GM21737 (cell line): ENCODE data around the gene ITSN1.
"Not testable (repeated sequence)": the region's sequence is repeated elsewhere in the genome, so short reads cannot be mapped to it uniquely, and the experiment has no call there.

Experiments used
- ATAC-seq: cut with Tn5 transposase; IDR thresholded peaks from one replicate; pipeline ENCODE4 v1.9.1; 2021; ENCODE audit warnings: mild to moderate bottlenecking, moderate library complexity; ENCODE audit not compliant: unreplicated experiment

The ITSN1 gene

DNA sequence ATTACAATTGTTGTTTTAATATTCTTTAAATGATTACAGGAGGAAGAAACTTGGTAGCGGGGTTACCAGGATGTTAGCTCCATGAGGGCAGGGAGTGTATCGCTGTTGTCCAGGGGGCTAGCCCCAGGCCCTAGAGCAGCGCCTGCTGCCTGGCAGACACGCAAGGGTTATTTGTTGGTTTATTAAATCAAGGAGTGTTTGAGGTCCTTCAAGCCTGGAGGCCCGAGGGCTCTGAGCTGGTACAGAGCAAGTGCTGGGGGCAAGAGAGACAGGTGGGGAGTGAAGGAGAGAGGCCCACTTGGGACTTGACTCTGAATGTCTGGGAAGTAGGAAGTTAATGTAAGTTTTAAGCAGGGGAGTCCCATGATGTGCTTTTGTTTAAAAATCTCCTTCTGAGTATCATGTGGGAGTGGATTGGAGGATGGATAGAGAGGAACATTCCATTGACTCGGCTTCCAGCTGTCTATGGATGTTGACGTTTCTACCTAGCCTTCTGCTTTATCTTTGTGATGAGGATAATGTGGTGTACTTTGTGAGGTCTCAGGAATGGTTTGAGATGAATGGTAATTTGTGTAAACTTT, 8.7 kb downstream of the ITSN1 start:
- no peak for ATAC-seq

DNA sequence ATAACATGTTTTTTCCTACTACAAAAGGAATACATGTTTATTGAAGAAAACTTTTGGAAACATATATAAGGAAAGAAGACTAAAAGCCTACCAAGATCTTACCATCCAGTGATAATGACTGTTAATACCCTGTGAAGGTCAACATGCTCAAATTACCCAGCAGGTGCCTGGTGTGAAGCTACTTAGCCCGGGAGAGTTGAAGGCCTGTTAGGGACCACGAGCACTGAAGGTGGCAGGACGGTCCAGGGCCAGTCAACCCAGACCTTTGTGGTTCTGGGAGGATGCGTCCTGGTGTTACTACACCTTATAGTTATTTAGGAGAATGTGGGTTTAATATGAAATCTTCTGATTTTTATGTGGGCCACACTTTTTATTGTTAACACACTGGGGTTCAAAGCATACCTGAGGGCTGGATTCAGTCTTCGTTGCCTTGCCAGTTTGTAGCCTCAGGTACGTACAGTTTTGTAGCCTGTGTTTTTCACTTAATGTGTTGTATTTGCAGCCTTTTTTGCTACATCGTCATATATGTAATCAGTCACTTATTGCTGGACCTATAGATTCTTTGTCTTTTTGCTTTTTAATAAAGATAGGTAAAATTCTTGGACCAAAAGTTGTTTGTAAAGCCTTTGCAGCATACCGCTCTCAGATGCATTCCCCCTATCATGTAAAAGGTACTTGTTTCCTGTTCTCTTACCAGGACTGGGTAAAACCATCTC, 9.8 kb downstream of the ITSN1 start:
- ATAC-seq = no peak

DNA sequence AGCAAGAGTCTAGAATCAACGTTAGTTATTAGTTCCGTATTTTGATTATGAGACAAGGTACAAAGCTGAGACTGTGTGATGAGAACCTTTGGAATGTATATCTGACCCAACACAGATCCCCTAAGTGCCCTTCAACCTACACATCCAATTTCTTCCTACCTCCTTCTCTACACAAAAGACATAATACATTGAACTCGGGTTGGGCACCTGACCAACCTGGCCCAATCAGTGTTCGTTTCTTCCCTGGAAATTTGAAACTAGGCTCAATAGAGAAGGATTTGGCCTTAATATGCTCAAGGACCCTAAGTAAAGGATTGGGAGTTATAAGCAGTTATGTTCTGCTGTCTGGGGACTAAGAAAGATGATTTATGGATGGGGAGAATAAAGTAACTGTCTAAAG, 12.1 kb downstream of the ITSN1 start:
- no peak for ATAC-seq

DNA sequence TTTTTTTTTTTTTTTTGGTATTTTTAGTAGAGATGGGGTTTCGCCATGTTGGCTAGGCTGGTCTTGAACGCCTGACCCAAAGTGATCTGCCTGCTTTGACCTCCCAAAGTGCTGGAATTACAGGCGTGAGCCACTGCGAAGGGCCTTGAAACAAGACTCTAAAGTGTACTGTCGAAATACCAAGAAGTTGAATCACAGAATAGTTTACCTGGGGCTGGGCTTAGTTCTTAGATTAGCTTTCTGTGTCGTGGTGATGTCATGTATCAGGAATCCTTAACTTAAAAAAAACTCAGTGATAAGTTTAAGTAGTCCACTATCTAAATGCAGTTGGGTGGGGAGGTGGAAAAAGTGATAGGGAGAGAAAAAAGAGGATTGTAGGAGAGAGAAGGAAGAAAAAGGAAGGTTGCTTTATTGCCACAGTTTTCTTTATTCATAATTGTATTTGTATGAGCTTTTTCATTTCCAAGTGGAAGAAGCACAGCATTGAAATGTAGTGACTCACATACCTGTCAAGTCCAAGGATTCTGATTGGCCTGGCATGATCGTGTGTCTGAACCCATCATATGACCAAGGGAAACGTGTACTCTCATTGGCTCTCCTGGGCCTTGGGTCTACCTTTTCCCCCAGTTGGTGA, 13.4 kb downstream of the ITSN1 start:
- no peak for ATAC-seq

DNA sequence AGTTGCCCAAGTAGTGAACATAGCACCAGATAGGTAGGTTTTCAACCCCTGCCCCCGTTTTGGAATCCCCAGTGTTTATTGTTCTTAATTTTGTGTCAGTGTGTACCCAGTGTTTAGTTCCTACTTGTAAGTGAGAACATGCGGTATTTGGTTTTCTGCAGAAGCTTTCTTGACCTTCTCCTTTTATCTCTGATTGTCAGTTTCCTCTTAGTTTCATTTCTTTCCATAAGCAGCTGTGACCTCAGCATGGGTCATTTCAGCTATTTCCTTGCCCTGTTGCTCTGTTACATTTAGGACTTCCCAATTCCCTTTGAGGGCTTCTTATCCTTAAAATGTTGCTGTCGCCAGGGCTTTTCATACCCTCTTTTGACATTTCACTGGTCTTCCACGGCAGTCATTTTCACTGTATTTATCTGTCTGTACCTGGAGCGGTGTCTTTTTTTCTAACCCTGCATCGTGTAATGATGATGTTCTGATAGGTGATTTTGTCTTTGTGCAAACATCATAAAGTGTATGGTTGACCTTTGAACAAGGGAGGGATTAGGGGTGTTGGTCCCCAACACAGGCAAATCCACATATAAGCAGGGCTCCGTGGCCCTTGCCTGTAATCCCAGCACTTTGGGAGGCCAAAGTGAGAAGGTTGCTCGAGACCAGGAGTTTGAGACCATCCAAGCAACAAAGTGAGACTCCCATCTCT, 15.0 kb downstream of the ITSN1 start:
- ATAC-seq = no peak

DNA sequence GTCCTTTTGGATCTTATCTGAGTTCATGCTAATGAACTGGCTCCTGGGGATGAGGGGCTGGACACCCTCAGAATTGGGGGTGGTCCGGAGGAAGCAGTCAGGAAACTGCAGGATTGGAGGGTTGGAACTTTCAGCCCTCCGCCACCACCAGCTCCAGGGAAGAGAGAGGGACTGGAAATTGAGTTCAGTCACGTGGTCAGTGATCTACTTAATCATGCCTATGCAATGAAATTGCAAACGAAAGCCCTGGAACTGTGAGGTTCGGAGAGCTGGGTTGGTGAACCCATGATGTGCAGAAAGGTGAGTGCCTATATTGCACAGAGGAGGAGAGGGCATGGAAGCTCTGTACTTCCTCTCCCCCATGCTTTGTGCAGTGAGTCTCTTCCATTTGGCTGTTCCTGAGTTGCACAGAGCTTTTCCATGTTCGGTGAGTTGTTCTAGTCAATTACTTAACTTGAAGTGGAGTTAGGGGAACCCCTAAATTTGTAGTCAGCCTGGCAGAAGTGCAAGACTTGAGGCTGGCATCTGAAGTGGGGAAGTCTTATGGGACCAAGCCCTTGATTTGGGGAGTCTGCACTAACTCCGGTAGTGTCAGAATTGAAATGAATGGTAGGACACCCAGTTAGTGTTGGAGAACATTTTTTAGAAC, 16.7 kb downstream of the ITSN1 start:
- ATAC-seq = no peak

DNA sequence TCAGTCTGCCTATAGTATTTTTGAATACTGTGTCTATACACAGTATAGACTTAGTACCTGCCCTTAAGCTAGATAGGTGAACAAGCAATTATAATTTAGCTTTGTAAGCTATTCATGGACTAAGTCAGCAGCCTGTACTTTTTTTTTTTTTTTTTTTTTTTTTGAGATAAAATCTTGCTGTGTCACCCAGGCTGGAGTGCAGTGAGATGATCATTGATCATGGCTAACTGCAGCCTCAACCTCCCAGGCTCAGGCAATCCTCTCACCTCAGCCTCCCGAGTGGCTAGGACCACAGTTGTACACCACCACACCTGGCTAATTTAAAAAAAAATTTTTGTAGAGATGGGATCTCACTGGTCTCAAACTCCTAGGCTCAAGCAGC, 17.3 kb downstream of the ITSN1 start:
- ATAC-seq = no peak

DNA sequence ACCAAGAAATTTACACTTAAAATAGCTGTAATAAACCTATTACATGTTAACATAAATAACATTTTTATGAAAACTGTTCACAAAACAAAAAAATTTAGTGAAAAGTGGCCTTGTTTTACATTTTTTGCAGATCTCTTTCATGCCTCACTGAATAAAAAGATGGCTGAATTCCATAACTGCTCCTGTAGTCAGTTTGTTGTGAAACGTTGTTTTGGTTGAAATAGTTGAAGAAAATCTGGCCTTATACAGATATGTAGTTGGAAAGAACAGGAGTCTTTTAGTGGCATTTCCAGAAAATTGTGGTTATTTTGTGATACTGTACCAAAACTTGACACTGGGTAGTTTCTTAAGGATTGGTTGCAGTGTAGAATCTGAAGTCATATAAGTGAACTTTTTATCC, 18.1 kb downstream of the ITSN1 start:
- ATAC-seq = no peak

DNA sequence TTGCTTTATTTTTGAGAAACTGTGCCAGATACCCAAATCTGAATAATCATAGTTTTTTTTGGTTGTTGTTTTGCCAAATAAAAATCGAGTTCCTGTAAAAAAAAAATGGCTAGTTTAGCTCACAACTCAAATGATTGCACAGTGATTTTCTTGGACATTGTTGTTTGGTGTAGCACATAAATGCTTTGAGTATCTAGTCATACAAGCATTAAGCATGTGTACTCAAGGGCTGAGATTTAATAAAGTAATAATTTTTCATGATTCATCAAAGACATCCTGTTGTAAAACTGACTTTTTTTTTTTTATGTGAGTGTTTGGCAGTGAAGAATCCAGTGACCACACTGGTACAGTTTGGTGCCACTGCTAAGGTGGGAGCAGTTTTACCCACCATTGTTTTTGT, 18.8 kb downstream of the ITSN1 start:
- no peak for ATAC-seq

DNA sequence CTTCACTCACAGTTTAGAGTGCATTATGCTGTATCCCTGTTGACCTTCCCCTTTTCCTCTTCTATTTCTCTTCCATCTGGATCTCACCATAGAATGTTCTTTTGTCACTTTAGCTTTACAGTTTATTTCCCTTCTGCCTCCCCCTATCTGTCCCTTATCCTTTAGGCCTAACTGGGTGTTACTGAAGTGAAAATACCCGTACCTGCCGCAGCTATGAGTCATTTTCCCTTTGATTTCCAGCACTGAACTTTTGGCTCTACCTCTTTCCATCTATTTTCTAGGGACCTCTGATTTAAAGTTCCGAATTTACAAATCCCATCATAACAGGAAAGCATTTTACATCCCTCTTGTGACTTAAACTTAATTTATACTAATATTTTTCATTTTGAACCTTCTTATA, 19.7 kb downstream of the ITSN1 start:
- ATAC-seq = no peak

DNA sequence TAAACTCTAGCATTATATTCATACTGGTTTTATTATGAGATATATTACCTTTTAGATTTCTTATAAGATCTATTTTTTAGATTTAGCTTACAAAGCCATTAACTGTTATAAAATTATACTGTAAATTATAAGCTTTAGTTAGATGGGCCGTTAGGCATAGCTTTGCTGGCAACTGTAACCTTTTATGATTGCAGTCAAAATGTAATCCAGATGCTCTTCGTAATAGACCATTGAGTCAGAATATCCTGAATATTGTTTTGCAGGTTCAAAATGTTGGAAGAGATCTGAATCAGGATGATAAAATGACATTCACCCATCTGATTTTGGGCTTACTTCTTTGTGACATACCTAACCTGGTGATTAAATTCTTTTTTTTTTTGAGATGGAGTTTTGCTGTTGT, 20.9 kb downstream of the ITSN1 start:
- no peak for ATAC-seq

DNA sequence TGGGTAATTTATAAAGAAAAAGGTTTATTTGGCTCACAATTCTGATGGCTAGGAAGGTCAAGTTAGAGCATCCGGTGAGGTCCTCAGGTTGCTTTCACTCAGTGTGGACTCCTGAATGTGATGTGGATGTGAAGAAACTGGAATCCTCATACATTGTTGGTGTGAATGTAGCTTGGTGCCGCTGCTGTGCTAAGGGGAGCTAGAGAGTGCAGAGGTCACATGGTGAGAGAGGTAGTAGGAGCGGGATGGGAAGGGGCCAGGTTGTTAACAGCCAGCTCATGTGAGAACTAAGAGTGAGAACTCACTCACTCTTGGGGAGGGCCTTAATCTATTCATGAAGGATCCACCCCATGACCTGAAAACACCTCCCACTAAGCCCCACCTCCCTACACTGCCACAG, 21.8 kb downstream of the ITSN1 start:
- no peak for ATAC-seq

DNA sequence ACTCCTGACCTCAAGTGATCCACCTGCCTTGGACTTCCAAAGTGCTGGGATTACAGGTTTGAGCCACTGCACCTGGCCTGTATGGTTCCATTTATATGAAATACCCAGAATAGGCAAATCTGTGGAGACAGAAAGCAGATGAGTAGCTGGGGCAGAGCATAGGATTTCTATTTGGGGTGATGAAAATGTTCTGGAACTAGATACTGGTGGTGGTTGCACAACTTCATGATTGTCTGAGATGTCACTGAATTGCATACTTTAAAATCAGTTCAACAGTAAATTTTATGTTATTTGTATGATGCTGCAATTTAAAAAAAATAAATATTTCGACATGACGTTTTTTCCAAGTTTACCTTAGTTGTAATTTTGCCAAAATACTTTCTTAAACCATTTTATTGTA, 23.9 kb downstream of the ITSN1 start:
- ATAC-seq = no peak

DNA sequence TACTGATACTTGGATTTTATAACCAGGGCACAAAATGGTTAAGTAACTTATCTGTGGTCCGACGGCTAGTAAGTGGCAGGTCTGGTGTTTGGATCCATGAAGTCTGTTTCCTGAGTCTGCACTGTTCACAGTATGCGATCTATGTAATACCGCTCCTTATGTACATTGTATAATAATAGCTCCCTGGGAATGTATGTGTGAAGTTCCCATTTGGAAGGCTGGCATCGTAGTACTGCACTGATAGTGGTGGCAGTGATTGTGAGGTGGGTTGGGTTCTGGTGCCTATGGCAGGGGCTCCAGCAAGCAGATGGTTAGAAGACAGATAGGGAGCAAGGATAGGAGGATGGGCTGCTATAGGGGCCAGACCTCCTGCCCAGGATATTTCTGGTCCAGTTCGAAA, 25.3 kb downstream of the ITSN1 start:
- ATAC-seq = no peak

DNA sequence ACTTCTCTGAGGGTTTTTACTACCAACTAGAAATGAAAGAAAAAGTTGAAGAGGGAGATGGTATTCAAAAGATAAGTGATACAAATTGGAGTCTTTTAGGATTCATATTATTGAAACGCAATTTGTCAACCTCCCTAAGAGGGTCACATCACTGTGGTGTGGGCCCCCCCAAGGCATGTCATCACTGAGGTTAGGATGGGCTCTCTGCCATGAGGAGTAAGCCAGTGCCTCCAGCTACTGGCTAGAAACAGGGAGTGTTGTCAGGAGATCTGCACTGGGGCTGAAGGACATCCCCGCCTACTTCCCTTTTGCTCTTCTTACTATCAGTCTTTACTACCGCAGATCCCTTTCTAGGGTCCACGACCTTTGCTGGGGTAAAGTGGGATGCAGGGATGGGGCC, 25.9 kb downstream of the ITSN1 start:
- no peak for ATAC-seq

DNA sequence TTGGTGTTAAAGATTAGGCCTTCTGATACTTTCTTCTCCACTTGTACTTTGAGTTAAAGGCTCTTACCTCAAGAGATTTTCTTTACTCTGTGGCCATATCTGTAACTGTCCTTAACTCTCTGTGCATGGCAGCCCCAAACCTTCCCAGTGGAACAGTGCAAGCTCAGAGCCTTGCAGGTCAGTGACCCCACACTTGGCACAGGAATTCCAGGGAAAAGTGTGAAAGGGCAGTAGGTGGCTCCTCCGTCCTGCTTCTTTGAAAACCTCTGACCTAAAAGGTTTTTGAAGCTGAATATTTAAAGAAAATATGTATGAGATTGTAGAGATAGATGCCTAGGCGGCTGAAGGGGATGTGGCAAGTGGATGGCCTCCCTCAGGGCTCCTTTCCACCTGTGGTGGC, 26.3 kb downstream of the ITSN1 start:
- no peak for ATAC-seq

DNA sequence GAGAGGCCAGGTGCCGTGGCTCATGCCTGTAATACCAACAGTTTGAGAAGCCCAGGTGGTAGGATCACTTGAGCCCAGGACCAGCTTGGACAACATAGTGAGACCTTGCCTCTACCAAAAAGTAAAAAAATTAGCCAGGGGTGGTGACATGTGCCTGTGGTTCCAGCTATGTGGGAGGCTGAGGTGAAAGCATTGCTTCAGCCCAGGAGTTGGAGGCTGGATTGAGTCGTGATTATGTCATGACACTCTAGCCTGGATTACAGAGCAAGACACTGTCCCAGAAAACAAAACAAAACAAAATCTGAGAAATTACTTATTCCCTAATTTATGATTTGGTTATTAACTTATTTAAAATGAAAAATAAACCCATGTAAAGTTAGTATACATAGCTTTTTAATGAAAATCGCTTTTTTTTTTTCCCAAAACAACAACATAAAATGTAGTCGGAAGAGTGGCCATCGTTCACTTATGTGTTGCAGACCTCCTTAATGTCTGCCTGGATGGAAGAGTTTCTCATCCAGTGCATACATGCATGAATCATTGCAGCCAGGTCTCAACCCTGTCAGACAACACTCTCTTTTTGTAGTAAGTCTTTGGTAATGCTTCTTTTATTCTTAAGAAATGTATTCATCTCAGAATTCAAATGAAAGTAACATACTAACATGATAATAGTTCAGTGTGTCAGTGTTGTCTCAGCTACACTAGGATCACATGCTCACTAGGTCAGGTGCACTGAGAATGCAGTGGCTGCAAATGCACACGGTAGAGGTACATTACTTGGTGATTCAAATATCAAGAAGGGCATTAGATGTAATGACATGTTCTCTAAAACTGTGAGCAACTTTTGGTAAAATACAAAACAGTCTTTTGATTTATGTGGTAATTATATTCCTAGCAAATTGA, 28.0 kb downstream of the ITSN1 start:
- no peak for ATAC-seq

DNA sequence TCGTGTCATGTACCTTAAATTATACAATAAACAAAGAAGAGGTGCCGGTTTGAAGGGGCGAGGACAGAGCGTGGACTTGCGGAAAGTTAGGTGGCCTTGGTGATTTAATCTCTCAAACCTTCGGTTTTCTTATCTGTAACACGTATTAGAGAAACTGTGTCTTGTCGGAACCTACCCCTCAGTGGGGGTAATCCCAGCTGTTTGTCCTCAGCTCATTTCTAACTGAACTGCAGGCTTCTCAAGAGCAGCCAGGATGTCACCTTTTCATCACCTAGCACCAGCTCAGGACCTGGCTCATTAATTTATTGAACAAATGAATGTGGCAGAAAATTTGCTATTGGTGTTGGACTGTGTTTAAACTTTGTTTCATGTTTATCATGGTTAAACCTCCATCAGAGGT, 31.2 kb downstream of the ITSN1 start:
- no peak for ATAC-seq

DNA sequence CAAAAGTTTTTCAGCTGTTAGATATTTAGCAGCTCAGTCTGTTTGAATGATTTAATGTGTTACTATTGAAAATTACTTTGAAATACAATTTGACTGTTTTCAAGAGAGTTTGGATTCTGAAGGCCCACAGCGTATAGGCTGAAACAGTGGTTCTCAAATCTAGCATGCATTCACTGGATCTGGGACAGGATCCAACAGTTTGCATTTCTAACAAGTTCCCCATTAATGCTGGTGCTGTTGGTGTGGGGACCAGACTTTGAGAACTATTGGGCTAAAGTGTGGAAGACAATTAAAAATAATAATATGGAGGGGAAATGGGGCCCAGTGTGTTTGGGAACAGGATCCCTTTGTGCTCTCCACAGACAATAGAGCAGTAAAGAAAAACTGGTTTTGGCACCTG, 31.9 kb downstream of the ITSN1 start:
- ATAC-seq = no peak

DNA sequence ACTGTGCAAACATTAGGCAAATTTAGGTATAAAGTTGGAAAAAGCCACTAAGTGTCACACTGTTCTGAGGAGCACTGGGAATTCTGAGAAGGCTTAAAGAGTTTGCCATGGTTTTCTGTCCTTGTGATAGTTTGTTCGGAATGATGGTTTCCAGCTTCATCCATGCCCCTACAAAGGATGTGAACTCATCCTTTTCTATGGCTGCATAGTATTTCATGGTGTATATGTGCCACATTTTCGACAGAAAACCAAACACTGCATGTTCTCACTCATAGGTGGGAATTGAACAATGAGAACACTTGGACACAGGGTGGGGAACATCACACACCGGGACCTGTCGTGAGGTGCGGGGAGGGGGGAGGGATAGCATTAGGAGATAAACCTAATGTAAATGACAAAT, 34.4 kb downstream of the ITSN1 start:
- ATAC-seq = not testable (repeated sequence)

DNA sequence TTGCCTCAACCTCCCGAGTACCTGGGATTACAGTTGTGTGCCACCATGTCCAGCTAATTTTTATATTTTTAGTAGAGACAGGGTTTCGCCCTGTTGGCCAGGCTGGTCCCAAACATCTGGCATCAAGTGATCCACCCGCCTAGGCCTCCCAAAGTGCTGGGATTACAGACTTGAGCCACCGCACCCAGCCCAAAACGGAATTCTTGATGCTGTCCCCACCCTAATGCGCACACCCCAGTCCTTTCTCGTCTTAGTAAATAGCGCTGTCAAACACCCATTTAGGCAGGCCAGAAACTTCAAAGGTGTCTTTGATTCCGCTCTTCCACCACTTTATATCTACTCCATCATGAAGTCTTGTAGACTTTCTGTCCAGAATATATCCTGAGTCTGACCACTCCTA, 35.1 kb downstream of the ITSN1 start:
- ATAC-seq = no peak
